ENCODE measurements around the gene ELOB. TPM values are rescaled to one million over a fixed set of nuclear protein-coding genes. Genes with fewer than 3 reads are reported as not detected.

Gene ELOB
- total RNA-seq, 1 experiment from 2014 or later, result 358 TPM

- no peak for DNase-seq
- no peaks in the 10 kb centered on the region for H3K36me3 ChIP-seq (ENCODE audit: insufficient read depth, low read length)
- H3K79me2 ChIP-seq (ENCODE audit: low read length), result peaks cover 22% of the 10 kb centered on the region
- no peak overlapping the region for H3K4me2 ChIP-seq (ENCODE audit: low read depth, low read length, poor library complexity, severe bottlenecking)
- H3K9ac ChIP-seq (ENCODE audit: low read length), result no peak overlapping the region
- no peak overlapping the region for H3K4me3 ChIP-seq (ENCODE audit: low read length)
- no peak overlapping the region for H2AFZ ChIP-seq (ENCODE audit: low read length)
- peaks cover 18% of the 10 kb centered on the region for H3K4me1 ChIP-seq (ENCODE audit: low read length)
- H3K27ac ChIP-seq (ENCODE audit: low read length), result no peak overlapping the region
- no peaks in the 10 kb centered on the region for H3K27me3 ChIP-seq (ENCODE audit: low read length)
- no peaks in the 10 kb centered on the region for H3K9me3 ChIP-seq (ENCODE audit: low read length)
- H4K20me1 ChIP-seq (ENCODE audit: insufficient read depth, low read depth, low read length), result no peaks in the 10 kb centered on the region
- no peaks in the 10 kb centered on the region for H3K9me2 ChIP-seq (replicated peaks; ENCODE audit: insufficient read depth, low read length)
Measured at GRCh38 chr16:2779978-2780898, 3.2 kb upstream of the ELOB start.

- H3K9ac ChIP-seq (ENCODE audit: low read length), result no peak overlapping the region
- H4K20me1 ChIP-seq (ENCODE audit: insufficient read depth, low read depth, low read length), result no peaks in the 10 kb centered on the region
- H3K9me3 ChIP-seq (ENCODE audit: low read length), result no peaks in the 10 kb centered on the region
- DNase-seq, result no peak
- H3K36me3 ChIP-seq (ENCODE audit: insufficient read depth, low read length), result no peaks in the 10 kb centered on the region
- H3K27me3 ChIP-seq (ENCODE audit: low read length), result no peaks in the 10 kb centered on the region
- H3K4me2 ChIP-seq (ENCODE audit: low read depth, low read length, poor library complexity, severe bottlenecking), result no peak overlapping the region
- H3K4me3 ChIP-seq (ENCODE audit: low read length), result no peak overlapping the region
- peaks cover 24% of the 10 kb centered on the region for H3K4me1 ChIP-seq (ENCODE audit: low read length)
- no peaks in the 10 kb centered on the region for H3K9me2 ChIP-seq (replicated peaks; ENCODE audit: insufficient read depth, low read length)
- no peak overlapping the region for H3K27ac ChIP-seq (ENCODE audit: low read length)
- peaks cover 26% of the 10 kb centered on the region for H3K79me2 ChIP-seq (ENCODE audit: low read length)
- no peak overlapping the region for H2AFZ ChIP-seq (ENCODE audit: low read length)
Measured at GRCh38 chr16:2779151-2779920, 2.3 kb upstream of the ELOB start.

- no peaks in the 10 kb centered on the region for H3K9me3 ChIP-seq (ENCODE audit: low read length)
- H3K27ac ChIP-seq (ENCODE audit: low read length), result no peak overlapping the region
- H3K4me2 ChIP-seq (ENCODE audit: low read depth, low read length, poor library complexity, severe bottlenecking), result peak overlapping the region; percentile 90
- DNase-seq, result no peak
- H3K36me3 ChIP-seq (ENCODE audit: insufficient read depth, low read length), result no peaks in the 10 kb centered on the region; the same call in 1 of the 2 replicates
- no peak overlapping the region for H2AFZ ChIP-seq (ENCODE audit: low read length)
- no peaks in the 10 kb centered on the region for H3K9me2 ChIP-seq (replicated peaks; ENCODE audit: insufficient read depth, low read length)
- H3K9ac ChIP-seq (ENCODE audit: low read length), result peak overlapping the region; percentile 100
- H3K27me3 ChIP-seq (ENCODE audit: low read length), result no peaks in the 10 kb centered on the region
- peaks cover 24% of the 10 kb centered on the region for H3K4me1 ChIP-seq (ENCODE audit: low read length)
- H3K4me3 ChIP-seq (ENCODE audit: low read length), result peak overlapping the region; percentile 97; the same call in 1 of the 2 replicates
- no peaks in the 10 kb centered on the region for H4K20me1 ChIP-seq (ENCODE audit: insufficient read depth, low read depth, low read length)
- H3K79me2 ChIP-seq (ENCODE audit: low read length), result peaks cover 26% of the 10 kb centered on the region
Measured at GRCh38 chr16:2778630-2778958, 1.5 kb upstream of the ELOB start.

- H3K4me2 ChIP-seq (ENCODE audit: low read depth, low read length, poor library complexity, severe bottlenecking), result peak overlapping the region; percentile 90
- H3K9me3 ChIP-seq (ENCODE audit: low read length), result no peaks in the 10 kb centered on the region
- no peak overlapping the region for H2AFZ ChIP-seq (ENCODE audit: low read length)
- no peaks in the 10 kb centered on the region for H3K9me2 ChIP-seq (replicated peaks; ENCODE audit: insufficient read depth, low read length)
- H3K4me3 ChIP-seq (ENCODE audit: low read length), result peak overlapping the region; percentile 97
- no peaks in the 10 kb centered on the region for H3K27me3 ChIP-seq (ENCODE audit: low read length)
- H3K4me1 ChIP-seq (ENCODE audit: low read length), result peaks cover 24% of the 10 kb centered on the region
- DNase-seq, result peak; percentile 61
- H3K79me2 ChIP-seq (ENCODE audit: low read length), result peaks cover 26% of the 10 kb centered on the region
- H3K36me3 ChIP-seq (ENCODE audit: insufficient read depth, low read length), result no peaks in the 10 kb centered on the region; the same call in 1 of the 2 replicates
- peak overlapping the region; percentile 100 for H3K9ac ChIP-seq (ENCODE audit: low read length)
- peak overlapping the region; percentile 84 for H3K27ac ChIP-seq (ENCODE audit: low read length)
- H4K20me1 ChIP-seq (ENCODE audit: insufficient read depth, low read depth, low read length), result no peaks in the 10 kb centered on the region
Measured at GRCh38 chr16:2777903-2778629, 986 bp upstream of the ELOB start.

GRCh38 chr16:2776500-2777139, 460 bp downstream of the ELOB start:
- Histone ChIP-seq H2AFZ (ENCODE audit: low read length) (no peak overlapping the region), H3K9me2 (replicated peaks; ENCODE audit: insufficient read depth, low read length) (no peaks in the 10 kb centered on the region), H3K36me3 (ENCODE audit: insufficient read depth, low read length) (peaks cover 6% of the 10 kb centered on the region; the same call in 1 of the 2 replicates), H3K27me3 (ENCODE audit: low read length) (no peaks in the 10 kb centered on the region), H3K79me2 (ENCODE audit: low read length) (peaks cover 26% of the 10 kb centered on the region), H3K9me3 (ENCODE audit: low read length) (no peaks in the 10 kb centered on the region), H4K20me1 (ENCODE audit: insufficient read depth, low read depth, low read length) (peaks cover 2% of the 10 kb centered on the region; the same call in 1 of the 2 replicates), H3K4me1 (ENCODE audit: low read length) (peaks cover 24% of the 10 kb centered on the region), H3K27ac (ENCODE audit: low read length) (peak overlapping the region; percentile 11; the same call in 1 of the 2 replicates), H3K4me3 (ENCODE audit: low read length) (peak overlapping the region; percentile 91), H3K4me2 (ENCODE audit: low read depth, low read length, poor library complexity, severe bottlenecking) (peak overlapping the region; percentile 93), H3K9ac (ENCODE audit: low read length) (peak overlapping the region; percentile 95)
- peak; percentile 64 for DNase-seq

GRCh38 chr16:2775765-2776499, 1.1 kb downstream of the ELOB start:
- H3K4me2 ChIP-seq (ENCODE audit: low read depth, low read length, poor library complexity, severe bottlenecking), result peak overlapping the region; percentile 93
- peaks cover 9% of the 10 kb centered on the region; the same call in 1 of the 2 replicates for H4K20me1 ChIP-seq (ENCODE audit: insufficient read depth, low read depth, low read length)
- no peak overlapping the region for H2AFZ ChIP-seq (ENCODE audit: low read length)
- no peaks in the 10 kb centered on the region for H3K9me3 ChIP-seq (ENCODE audit: low read length)
- no peaks in the 10 kb centered on the region for H3K9me2 ChIP-seq (replicated peaks; ENCODE audit: insufficient read depth, low read length)
- peaks cover 11% of the 10 kb centered on the region; the same call in 1 of the 2 replicates for H3K36me3 ChIP-seq (ENCODE audit: insufficient read depth, low read length)
- no peaks in the 10 kb centered on the region for H3K27me3 ChIP-seq (ENCODE audit: low read length)
- peak overlapping the region; percentile 95 for H3K9ac ChIP-seq (ENCODE audit: low read length)
- peaks cover 26% of the 10 kb centered on the region for H3K79me2 ChIP-seq (ENCODE audit: low read length)
- peaks cover 24% of the 10 kb centered on the region for H3K4me1 ChIP-seq (ENCODE audit: low read length)
- H3K4me3 ChIP-seq (ENCODE audit: low read length), result peak overlapping the region; percentile 91
- H3K27ac ChIP-seq (ENCODE audit: low read length), result no peak overlapping the region
- no peak for DNase-seq

- no peaks in the 10 kb centered on the region for H3K27me3 ChIP-seq (ENCODE audit: low read length)
- H3K9me2 ChIP-seq (replicated peaks; ENCODE audit: insufficient read depth, low read length), result no peaks in the 10 kb centered on the region
- H3K4me2 ChIP-seq (ENCODE audit: low read depth, low read length, poor library complexity, severe bottlenecking), result peak overlapping the region; percentile 93
- H3K4me1 ChIP-seq (ENCODE audit: low read length), result peaks cover 24% of the 10 kb centered on the region
- H3K27ac ChIP-seq (ENCODE audit: low read length), result no peak overlapping the region
- no peaks in the 10 kb centered on the region for H3K9me3 ChIP-seq (ENCODE audit: low read length)
- H3K79me2 ChIP-seq (ENCODE audit: low read length), result peaks cover 26% of the 10 kb centered on the region
- DNase-seq, result no peak
- H3K36me3 ChIP-seq (ENCODE audit: insufficient read depth, low read length), result peaks cover 15% of the 10 kb centered on the region; the same call in 1 of the 2 replicates
- peak overlapping the region; percentile 91 for H3K4me3 ChIP-seq (ENCODE audit: low read length)
- H4K20me1 ChIP-seq (ENCODE audit: insufficient read depth, low read depth, low read length), result peaks cover 14% of the 10 kb centered on the region; the same call in 1 of the 2 replicates
- peak overlapping the region; percentile 95 for H3K9ac ChIP-seq (ENCODE audit: low read length)
- H2AFZ ChIP-seq (ENCODE audit: low read length), result no peak overlapping the region
Measured at GRCh38 chr16:2775131-2775716, 1.9 kb downstream of the ELOB start.
